A549 (cell line): Measurements from ENCODE around the gene NECAB3. TPM values are rescaled to one million over a fixed set of nuclear protein-coding genes. Genes with fewer than 3 reads are reported as not detected.

Experiments used
- ATAC-seq, 2 experiments: fragments of 200-7000 bp in 1 of 2; fragments of >200 bp in 1 of 2; cut with Nextera tagmentation in 1 of 2; cut with Tn5 transposase in 1 of 2; 3 replicates each; pipeline versions ENCODE4 v1.8.0 to v1.9.1; 2018 to 2020; ENCODE audit warnings: mild to moderate bottlenecking in 1 of 2, moderate library complexity in 1 of 2
- CTCF ChIA-PET: fragments of 300-600 bp; sonication (Branson Sonifier 250); formaldehyde crosslinking; extraction: SDS; loops from one replicate; lab custom pipeline; 2021; ENCODE audit warnings: antibody characterized with exemption, inconsistent platforms; lab: Yijun Ruan, JAX
- POLR2A ChIA-PET: fragments of 350-600 bp; formaldehyde crosslinking; extraction: SDS; loops from one replicate; lab custom pipeline; 2021; ENCODE audit warnings: antibody characterized with exemption, inconsistent platforms; lab: Yijun Ruan, JAX
- DNase-seq, 2 experiments: peaks; one replicate each; pipeline versions ENCODE4 v3.0.0 to v3.0.0-alpha.2; 2011 to 2016; ENCODE audit warnings: low read depth in 1 of 2, low spot score in 1 of 2
- FAIRE-seq: peaks from 2 replicates; lab custom pipeline; 2011; peaks lifted over from hg19 to GRCh38; lab: Jason Lieb, UNC
- H3K27ac ChIP-seq, 2 experiments: fragments of >200 bp; sonication (Bioruptor Twin); formaldehyde crosslinking; 3 replicates each; pipeline ENCODE4 v1.5.1; 2016 to 2017
- H3K4me1 ChIP-seq: fragments of >200 bp; sonication (Bioruptor Twin); formaldehyde crosslinking; 3 replicates; pipeline ENCODE4 v1.6.1; 2016
- H3K4me2 ChIP-seq: fragments of >200 bp; sonication (Bioruptor Twin); formaldehyde crosslinking; 3 replicates; pipeline ENCODE4 v1.6.1; 2016
- H3K4me3 ChIP-seq: fragments of >200 bp; sonication (Bioruptor Twin); formaldehyde crosslinking; 3 replicates; pipeline ENCODE4 v1.5.1; 2016
- H3K9me3 ChIP-seq: fragments of >200 bp; sonication (Bioruptor Twin); formaldehyde crosslinking; 3 replicates; pipeline ENCODE4 v1.6.1; 2016
- CBX8 ChIP-seq: fragments of 200-600 bp; sonication (generic); IDR thresholded peaks from 2 replicates; pipeline ENCODE4 v1.6.1; 2016
- CHD2 ChIP-seq: fragments of 150-350 bp; IDR thresholded peaks from 2 replicates; pipeline ENCODE4 v1.6.1; 2014; ENCODE audit warnings: low read length; ENCODE audit not compliant: partially characterized antibody
- ESRRA ChIP-seq: fragments of 150-350 bp; IDR thresholded peaks from 2 replicates; pipeline ENCODE4 v1.6.1; 2014; ENCODE audit warnings: mild to moderate bottlenecking, low read length, borderline replicate concordance
- FOSB ChIP-seq: fragments of 250-450 bp; sonication (Bioruptor Pico); IDR thresholded peaks from 2 replicates; pipeline ENCODE4 v1.5.0; 2020; ENCODE audit warnings: mild to moderate bottlenecking, moderate library complexity
- GATA3 ChIP-seq: IDR thresholded peaks from 2 replicates; pipeline ENCODE4 v1.6.1; 2012; ENCODE audit warnings: borderline replicate concordance
- HDAC2 ChIP-seq: fragments of 200-600 bp; sonication (generic); IDR thresholded peaks from 2 replicates; pipeline ENCODE4 v1.6.1; 2016
- HOXA7 ChIP-seq: fragments of 250-450 bp; sonication (Bioruptor Pico); IDR thresholded peaks from 2 replicates; pipeline ENCODE4 v1.5.0; 2020; ENCODE audit warnings: mild to moderate bottlenecking, moderate library complexity
- HOXB13 ChIP-seq: fragments of 250-450 bp; sonication (Bioruptor Pico); IDR thresholded peaks from 2 replicates; pipeline ENCODE4 v1.5.0; 2020; ENCODE audit warnings: low read depth, mild to moderate bottlenecking, moderate library complexity
- JUN ChIP-seq, 2 experiments: fragments of >200 bp; sonication (Bioruptor Twin); formaldehyde crosslinking; IDR thresholded peaks; 2 replicates in 1 of 2; 3 replicates in 1 of 2; pipeline ENCODE4 v1.6.1; 2016 to 2017
- JUNB ChIP-seq: fragments of >200 bp; sonication (Bioruptor Twin); formaldehyde crosslinking; IDR thresholded peaks from 2 replicates; pipeline ENCODE4 v1.6.1; 2016
- KDM5A ChIP-seq: fragments of 200-600 bp; sonication (generic); IDR thresholded peaks from 2 replicates; pipeline ENCODE4 v1.6.1; 2016; ENCODE audit warnings: antibody characterized with exemption, mild to moderate bottlenecking
- MAFK ChIP-seq: fragments of 450-650 bp; IDR thresholded peaks from 2 replicates; pipeline ENCODE4 v1.6.1; 2014; ENCODE audit not compliant: partially characterized antibody
- NFE2L2 ChIP-seq: fragments of 150-350 bp; conservative IDR thresholded peaks from 2 replicates; pipeline ENCODE4 v1.6.1; 2014; ENCODE audit warnings: low read length
- NR3C1 ChIP-seq: fragments of >200 bp; sonication (Bioruptor Twin); formaldehyde crosslinking; IDR thresholded peaks from 3 replicates; pipeline ENCODE4 v1.6.1; 2017
- PHF8 ChIP-seq: fragments of 200-600 bp; sonication (generic); IDR thresholded peaks from 2 replicates; pipeline ENCODE4 v1.6.1; 2016; ENCODE audit warnings: low read depth, mild to moderate bottlenecking, antibody characterized with exemption, moderate library complexity, borderline replicate concordance
- RAD21 ChIP-seq, 2 experiments: fragments of >200 bp in 1 of 2; sonication (Bioruptor Twin) in 1 of 2; formaldehyde crosslinking in 1 of 2; IDR thresholded peaks in 1 of 2; conservative IDR thresholded peaks in 1 of 2; 2 replicates in 1 of 2; 3 replicates in 1 of 2; pipeline ENCODE4 v1.6.1; 2012 to 2018; ENCODE audit warnings: inconsistent platforms in 1 of 2
- RCOR1 ChIP-seq: fragments of 150-350 bp; IDR thresholded peaks from 2 replicates; pipeline ENCODE4 v1.6.1; 2014; ENCODE audit warnings: antibody characterized with exemption, low read length, low read depth
- RFX5 ChIP-seq: fragments of 450-650 bp; IDR thresholded peaks from 2 replicates; pipeline ENCODE4 v1.7.1; 2014; ENCODE audit warnings: antibody characterized with exemption, mild to moderate bottlenecking, moderate library complexity
- RNF2 ChIP-seq: fragments of 200-600 bp; sonication (generic); IDR thresholded peaks from 2 replicates; pipeline ENCODE4 v1.6.1; 2016; ENCODE audit warnings: low read depth, mild to moderate bottlenecking, antibody characterized with exemption, moderate library complexity, borderline replicate concordance
- ZNF302 ChIP-seq: fragments of 250-450 bp; sonication (Bioruptor Pico); IDR thresholded peaks from 2 replicates; pipeline ENCODE4 v1.9.0; 2021; ENCODE audit warnings: inconsistent platforms, mild to moderate bottlenecking, moderate library complexity
- ZSCAN20 ChIP-seq: fragments of 250-450 bp; sonication (Bioruptor Pico); IDR thresholded peaks from 2 replicates; pipeline ENCODE4 v1.8.0; 2022; ENCODE audit warnings: mild to moderate bottlenecking, moderate library complexity
- WGBS: methylation state at CpG from one replicate; pipeline ENCODE4 v1.1.6; 2017; ENCODE audit errors: missing lambda C conversion rate; 5-methylcytosine and 5-hydroxymethylcytosine counted together
- polyA plus RNA-seq, 4 experiments: library from polyadenylated mRNA; depleted of rRNA in 3 of 4; stranded (reverse); fragments of >200 nt; fragmentation: RNase III in 1 of 4; extraction: RNeasy Plus Mini Kit Qiagen cat#74134 plus additional on column Dnase treatment in 1 of 4; gene quantifications; 2 replicates in 3 of 4; 3 replicates in 1 of 4; pipeline ENCODE4 v1.2.3, GENCODE V29; 2011 to 2017
- TF ChIP-seq, protein P1 (sequence below): fragments of 250-450 bp; sonication (Bioruptor Pico); IDR thresholded peaks from 2 replicates; pipeline ENCODE4 v1.5.0; 2020; ENCODE audit warnings: low read depth, mild to moderate bottlenecking, moderate library complexity
- TF ChIP-seq, protein P2 (sequence below): fragments of >200 bp; sonication (Bioruptor Twin); formaldehyde crosslinking; IDR thresholded peaks from 2 replicates; pipeline ENCODE4 v1.6.1; 2016
- TF ChIP-seq, protein P3 (sequence below): fragments of 200-600 bp; sonication (generic); IDR thresholded peaks from 2 replicates; pipeline ENCODE4 v1.6.1; 2016; ENCODE audit warnings: antibody characterized with exemption, mild to moderate bottlenecking, moderate library complexity
- TF ChIP-seq, protein P4 (sequence below): IDR thresholded peaks from 2 replicates; pipeline ENCODE4 v1.6.1; 2012; ENCODE audit warnings: low read depth, borderline replicate concordance
- TF ChIP-seq, protein P5 (sequence below): fragments of 450-650 bp; IDR thresholded peaks from 2 replicates; pipeline ENCODE4 v1.6.1; 2014; ENCODE audit warnings: antibody characterized with exemption
- TF ChIP-seq, protein P6 (sequence below): IDR thresholded peaks from 2 replicates; pipeline ENCODE4 v1.6.1; 2012

The NECAB3 gene
- polyA plus RNA-seq, 2 of the 4 experiments (the other 2 are of a cell fraction), result 9.3 to 19.3 TPM

DNA sequence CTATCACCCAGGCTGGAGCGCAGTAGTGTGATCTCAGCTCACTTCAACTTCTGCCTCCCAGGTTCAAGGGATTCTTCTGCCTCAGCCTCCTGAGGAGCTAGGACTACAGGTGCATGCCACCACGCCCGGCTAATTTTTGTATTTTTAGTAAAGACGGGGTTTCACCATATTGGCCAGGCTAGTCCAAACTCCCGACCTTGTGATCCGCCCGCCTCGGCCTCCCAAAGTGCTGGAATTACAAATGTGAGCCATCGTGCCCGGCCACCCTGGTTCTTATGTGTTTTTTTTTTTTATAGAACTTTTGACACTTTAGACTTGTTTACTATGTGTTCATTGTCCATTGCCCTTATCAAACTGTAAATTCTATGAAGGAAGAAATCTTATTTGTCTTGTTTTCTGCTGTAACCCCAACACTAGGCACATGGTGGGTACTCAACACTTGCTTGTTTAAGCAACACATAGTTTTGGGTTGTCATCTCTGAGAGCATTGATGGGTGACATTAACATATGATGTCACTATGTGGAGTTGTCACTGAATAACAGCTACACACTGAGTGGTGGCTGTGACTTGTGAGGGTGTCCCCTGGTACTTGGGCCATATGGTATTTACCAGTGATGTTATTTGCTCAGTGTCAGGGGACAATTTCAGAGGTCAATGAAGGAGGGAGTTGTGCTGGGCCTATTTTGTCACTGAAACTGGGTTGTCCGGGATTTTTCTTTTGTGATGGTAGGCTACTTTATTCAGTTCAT lies 47.3 kb upstream of the NECAB3 start:
- WGBS, result 92% methylated on average over 11 of the region's 11 CpGs
- Histone ChIP-seq H3K27ac (no peak overlapping the region), H3K4me2 (no peak overlapping the region; the same call in 2 of the 3 replicates), H3K4me3 (no peak overlapping the region), H3K9me3 (no peaks in the 10 kb centered on the region), H3K4me1 (peaks cover 14% of the 10 kb centered on the region; the same call in 1 of the 3 replicates)
- ATAC-seq (no peak), FAIRE-seq (no peak), DNase-seq (no peak)
- ChIA-PET POLR2A (no interaction called here), CTCF (interaction anchor here (0.6 to 1.0 kb wide), 2 partner anchors 14 to 356 kb away, joined by 3 to 7 read pairs; no protein-coding TSS in a partner anchor)
- TF ChIP-seq RCOR1 (no peak), ZSCAN20 (CRISPR knock-in tag) (no peak), HOXA7 (CRISPR knock-in tag) (no peak), CBX8 (no peak), NFE2L2 (no peak), RAD21 (conservative IDR thresholded peaks at IDR 0.05 in 1 of 2, IDR thresholded peaks at IDR 0.05 in 1 of 2) (no peak), ESRRA (no peak), ZNF302 (CRISPR knock-in tag) (no peak), FOSB (CRISPR knock-in tag) (no peak), HDAC2 (no peak)
- TF ChIP-seq, protein P1, sequence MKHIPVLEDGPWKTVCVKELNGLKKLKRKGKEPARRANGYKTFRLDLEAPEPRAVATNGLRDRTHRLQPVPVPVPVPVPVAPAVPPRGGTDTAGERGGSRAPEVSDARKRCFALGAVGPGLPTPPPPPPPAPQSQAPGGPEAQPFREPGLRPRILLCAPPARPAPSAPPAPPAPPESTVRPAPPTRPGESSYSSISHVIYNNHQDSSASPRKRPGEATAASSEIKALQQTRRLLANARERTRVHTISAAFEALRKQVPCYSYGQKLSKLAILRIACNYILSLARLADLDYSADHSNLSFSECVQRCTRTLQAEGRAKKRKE (CRISPR knock-in tag), result no peak
- TF ChIP-seq, protein P2, sequence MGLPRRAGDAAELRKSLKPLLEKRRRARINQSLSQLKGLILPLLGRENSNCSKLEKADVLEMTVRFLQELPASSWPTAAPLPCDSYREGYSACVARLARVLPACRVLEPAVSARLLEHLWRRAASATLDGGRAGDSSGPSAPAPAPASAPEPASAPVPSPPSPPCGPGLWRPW, result no peak
- TF ChIP-seq, protein P3, sequence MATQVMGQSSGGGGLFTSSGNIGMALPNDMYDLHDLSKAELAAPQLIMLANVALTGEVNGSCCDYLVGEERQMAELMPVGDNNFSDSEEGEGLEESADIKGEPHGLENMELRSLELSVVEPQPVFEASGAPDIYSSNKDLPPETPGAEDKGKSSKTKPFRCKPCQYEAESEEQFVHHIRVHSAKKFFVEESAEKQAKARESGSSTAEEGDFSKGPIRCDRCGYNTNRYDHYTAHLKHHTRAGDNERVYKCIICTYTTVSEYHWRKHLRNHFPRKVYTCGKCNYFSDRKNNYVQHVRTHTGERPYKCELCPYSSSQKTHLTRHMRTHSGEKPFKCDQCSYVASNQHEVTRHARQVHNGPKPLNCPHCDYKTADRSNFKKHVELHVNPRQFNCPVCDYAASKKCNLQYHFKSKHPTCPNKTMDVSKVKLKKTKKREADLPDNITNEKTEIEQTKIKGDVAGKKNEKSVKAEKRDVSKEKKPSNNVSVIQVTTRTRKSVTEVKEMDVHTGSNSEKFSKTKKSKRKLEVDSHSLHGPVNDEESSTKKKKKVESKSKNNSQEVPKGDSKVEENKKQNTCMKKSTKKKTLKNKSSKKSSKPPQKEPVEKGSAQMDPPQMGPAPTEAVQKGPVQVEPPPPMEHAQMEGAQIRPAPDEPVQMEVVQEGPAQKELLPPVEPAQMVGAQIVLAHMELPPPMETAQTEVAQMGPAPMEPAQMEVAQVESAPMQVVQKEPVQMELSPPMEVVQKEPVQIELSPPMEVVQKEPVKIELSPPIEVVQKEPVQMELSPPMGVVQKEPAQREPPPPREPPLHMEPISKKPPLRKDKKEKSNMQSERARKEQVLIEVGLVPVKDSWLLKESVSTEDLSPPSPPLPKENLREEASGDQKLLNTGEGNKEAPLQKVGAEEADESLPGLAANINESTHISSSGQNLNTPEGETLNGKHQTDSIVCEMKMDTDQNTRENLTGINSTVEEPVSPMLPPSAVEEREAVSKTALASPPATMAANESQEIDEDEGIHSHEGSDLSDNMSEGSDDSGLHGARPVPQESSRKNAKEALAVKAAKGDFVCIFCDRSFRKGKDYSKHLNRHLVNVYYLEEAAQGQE, result no peak

DNA sequence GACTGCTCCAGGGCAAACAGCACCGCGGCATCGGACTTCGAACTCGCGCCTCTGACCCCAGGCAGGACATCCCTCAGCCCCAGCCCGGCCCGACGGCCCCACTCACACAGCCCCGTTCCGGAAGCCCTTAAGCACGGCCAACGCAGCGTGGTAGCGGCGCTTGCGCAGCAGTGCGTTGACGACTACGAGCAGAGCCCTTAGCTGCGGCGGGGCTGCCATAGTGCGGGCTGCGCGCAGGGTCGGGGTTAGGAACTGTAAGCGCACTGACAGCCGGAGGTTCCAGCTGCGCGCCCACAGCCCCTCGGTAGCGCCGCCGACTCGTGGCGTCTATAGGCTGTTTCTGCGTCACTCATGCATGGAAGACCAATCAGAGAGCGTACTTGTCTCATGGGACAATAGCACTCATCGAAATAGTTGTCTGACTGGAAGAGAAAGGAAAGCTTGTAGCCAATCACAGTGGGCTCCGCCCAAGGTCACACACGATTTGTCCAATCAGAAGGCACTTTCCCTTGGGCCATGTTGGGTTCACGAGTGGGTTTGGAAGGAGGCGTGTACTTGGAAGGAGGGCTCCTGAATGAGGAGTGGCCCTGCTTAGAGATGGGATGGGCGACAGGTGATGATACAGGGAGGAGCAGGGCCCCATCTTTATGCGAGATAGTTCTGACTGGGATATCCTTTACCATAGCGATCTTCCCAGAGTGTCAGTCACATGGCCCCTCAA lies 45.9 kb upstream of the NECAB3 start, which contains the start of gene PXMP4:
Gene PXMP4 (minus strand): TSS at position 322 of the 721 bp plus-strand sequence. CDS start 103 bp downstream, at position 219.
- Histone ChIP-seq H3K27ac (peak within 1 kb of the TSS; percentile 64 to 84), H3K9me3 (no peaks in the 10 kb centered on the region), H3K4me3 (peak within 1 kb of the TSS; percentile 73), H3K4me1 (peaks cover 14% of the 10 kb centered on the region; the same call in 1 of the 3 replicates), H3K4me2 (peak within 1 kb of the TSS; percentile 88)
- CTCF ChIA-PET, result interaction anchor here (0.5 to 1.7 kb wide), 5 partner anchors 8 to 100 kb away, joined by 4 to 6 read pairs (median 4); no protein-coding TSS in a partner anchor
- peak; percentile 99 for ATAC-seq
- POLR2A ChIA-PET, result interaction anchor here (0.7 to 1.3 kb wide), 3 partner anchors 12 to 55 kb away, joined by 3 to 12 read pairs (median 3); partner anchors contain the start of gene ZNF341
- WGBS, result 2% methylated on average over 30 of the region's 46 CpGs
- FAIRE-seq, result peak; percentile 91
- DNase-seq, result peak; percentile 99 to 100
- TF ChIP-seq HDAC2 (no peak), JUN (IDR thresholded peaks at IDR 0.05) (no peak), FOSB (CRISPR knock-in tag) (no peak), NR3C1 (no peak), PHF8 (peak; percentile 45), RNF2 (no peak), KDM5A (peak; percentile 54; the same call in 1 of the 2 replicates), MAFK (no peak), RFX5 (peak; percentile 76), HOXB13 (0 out of 2 replicates have a peak, but pooled peaks have one; percentile 54), GATA3 (no peak), JUNB (no peak), CHD2 (peak; percentile 11)
- TF ChIP-seq, protein P2, result no peak
- TF ChIP-seq, protein P4, sequence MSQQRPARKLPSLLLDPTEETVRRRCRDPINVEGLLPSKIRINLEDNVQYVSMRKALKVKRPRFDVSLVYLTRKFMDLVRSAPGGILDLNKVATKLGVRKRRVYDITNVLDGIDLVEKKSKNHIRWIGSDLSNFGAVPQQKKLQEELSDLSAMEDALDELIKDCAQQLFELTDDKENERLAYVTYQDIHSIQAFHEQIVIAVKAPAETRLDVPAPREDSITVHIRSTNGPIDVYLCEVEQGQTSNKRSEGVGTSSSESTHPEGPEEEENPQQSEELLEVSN, result peak; percentile 32; the same call in 1 of the 2 replicates
- TF ChIP-seq, protein P5, sequence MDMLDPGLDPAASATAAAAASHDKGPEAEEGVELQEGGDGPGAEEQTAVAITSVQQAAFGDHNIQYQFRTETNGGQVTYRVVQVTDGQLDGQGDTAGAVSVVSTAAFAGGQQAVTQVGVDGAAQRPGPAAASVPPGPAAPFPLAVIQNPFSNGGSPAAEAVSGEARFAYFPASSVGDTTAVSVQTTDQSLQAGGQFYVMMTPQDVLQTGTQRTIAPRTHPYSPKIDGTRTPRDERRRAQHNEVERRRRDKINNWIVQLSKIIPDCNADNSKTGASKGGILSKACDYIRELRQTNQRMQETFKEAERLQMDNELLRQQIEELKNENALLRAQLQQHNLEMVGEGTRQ, result 0 out of 2 replicates have a peak, but pooled peaks have one; percentile 6
- TF ChIP-seq, protein P6, sequence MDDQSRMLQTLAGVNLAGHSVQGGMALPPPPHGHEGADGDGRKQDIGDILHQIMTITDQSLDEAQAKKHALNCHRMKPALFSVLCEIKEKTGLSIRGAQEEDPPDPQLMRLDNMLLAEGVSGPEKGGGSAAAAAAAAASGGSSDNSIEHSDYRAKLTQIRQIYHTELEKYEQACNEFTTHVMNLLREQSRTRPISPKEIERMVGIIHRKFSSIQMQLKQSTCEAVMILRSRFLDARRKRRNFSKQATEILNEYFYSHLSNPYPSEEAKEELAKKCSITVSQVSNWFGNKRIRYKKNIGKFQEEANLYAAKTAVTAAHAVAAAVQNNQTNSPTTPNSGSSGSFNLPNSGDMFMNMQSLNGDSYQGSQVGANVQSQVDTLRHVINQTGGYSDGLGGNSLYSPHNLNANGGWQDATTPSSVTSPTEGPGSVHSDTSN, result peak; percentile 99
